Measurements from ENCODE around the gene NKAIN2.
"Not testable (repeated sequence)": the region's sequence is repeated elsewhere in the genome, so short reads cannot be mapped to it uniquely, and the experiment has no call there.

GRCh38 chr6:123989918-123990317 lies 186.3 kb downstream of the NKAIN2 start:
- not testable (repeated sequence) for TF ChIP-seq POLR2A, CTCF (IDR thresholded peaks at IDR 0.05)

Measured in sigmoid colon (tissue), 3 donors.